ENCODE data around the gene PPM1H.

Gene PPM1H

DNA sequence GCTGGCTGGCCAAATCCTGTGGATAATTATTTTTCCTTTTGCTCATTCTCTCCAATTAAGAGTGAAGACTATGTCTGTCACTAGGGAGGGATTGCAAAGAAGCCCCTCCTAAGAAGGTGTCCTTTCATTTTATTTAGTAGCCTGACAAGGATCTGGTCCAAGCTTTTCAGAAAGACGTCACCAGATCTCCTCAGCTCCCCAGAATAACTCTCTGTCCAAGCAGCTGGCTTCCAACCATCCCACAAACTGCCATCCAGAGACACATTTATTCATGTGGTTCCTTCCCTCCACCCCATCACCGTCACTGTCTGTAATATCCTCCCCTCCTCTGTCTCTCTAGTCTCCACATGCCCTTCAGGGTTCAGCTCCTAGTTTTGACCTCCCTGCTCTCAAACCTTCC lies 69.9 kb downstream of the PPM1H start:
- no peak for DNase-seq (ENCODE audit: extremely low read depth, insufficient read length)
- Histone ChIP-seq H3K36me3 (ENCODE audit: control insufficient read depth, insufficient read depth, low read length) (no peaks in the 10 kb centered on the region), H3K27me3 (replicated peaks; ENCODE audit: control insufficient read depth, insufficient read depth, low read length) (no peaks in the 10 kb centered on the region; the same call in 1 of the 2 replicates), H3K4me3 (replicated peaks; ENCODE audit: low read depth, low read length) (no peak overlapping the region)
- TF ChIP-seq CTCF (IDR thresholded peaks at IDR 0.05; ENCODE audit: insufficient read depth, low read length, poor library complexity, severe bottlenecking), result no peak

GRCh38 chr12:62862259-62862881 lies 72.6 kb downstream of the PPM1H start:
- Histone ChIP-seq H3K27me3 (replicated peaks; ENCODE audit: control insufficient read depth, insufficient read depth, low read length) (no peaks in the 10 kb centered on the region), H3K36me3 (ENCODE audit: control insufficient read depth, insufficient read depth, low read length) (no peaks in the 10 kb centered on the region), H3K4me3 (replicated peaks; ENCODE audit: low read depth, low read length) (no peak overlapping the region)
- DNase-seq (ENCODE audit: extremely low read depth, insufficient read length), result no peak
- no peak for TF ChIP-seq CTCF (IDR thresholded peaks at IDR 0.05; ENCODE audit: insufficient read depth, low read length, poor library complexity, severe bottlenecking)

- DNase-seq (ENCODE audit: extremely low read depth, insufficient read length), result no peak
- TF ChIP-seq CTCF (IDR thresholded peaks at IDR 0.05; ENCODE audit: insufficient read depth, low read length, poor library complexity, severe bottlenecking), result no peak
- H3K27me3 ChIP-seq (replicated peaks; ENCODE audit: control insufficient read depth, insufficient read depth, low read length), result no peaks in the 10 kb centered on the region
- no peak overlapping the region for H3K4me3 ChIP-seq (replicated peaks; ENCODE audit: low read depth, low read length)
- no peaks in the 10 kb centered on the region for H3K36me3 ChIP-seq (ENCODE audit: control insufficient read depth, insufficient read depth, low read length)
Observed at GRCh38 chr12:62861586-62861985, 73.4 kb downstream of the PPM1H start.

DNA sequence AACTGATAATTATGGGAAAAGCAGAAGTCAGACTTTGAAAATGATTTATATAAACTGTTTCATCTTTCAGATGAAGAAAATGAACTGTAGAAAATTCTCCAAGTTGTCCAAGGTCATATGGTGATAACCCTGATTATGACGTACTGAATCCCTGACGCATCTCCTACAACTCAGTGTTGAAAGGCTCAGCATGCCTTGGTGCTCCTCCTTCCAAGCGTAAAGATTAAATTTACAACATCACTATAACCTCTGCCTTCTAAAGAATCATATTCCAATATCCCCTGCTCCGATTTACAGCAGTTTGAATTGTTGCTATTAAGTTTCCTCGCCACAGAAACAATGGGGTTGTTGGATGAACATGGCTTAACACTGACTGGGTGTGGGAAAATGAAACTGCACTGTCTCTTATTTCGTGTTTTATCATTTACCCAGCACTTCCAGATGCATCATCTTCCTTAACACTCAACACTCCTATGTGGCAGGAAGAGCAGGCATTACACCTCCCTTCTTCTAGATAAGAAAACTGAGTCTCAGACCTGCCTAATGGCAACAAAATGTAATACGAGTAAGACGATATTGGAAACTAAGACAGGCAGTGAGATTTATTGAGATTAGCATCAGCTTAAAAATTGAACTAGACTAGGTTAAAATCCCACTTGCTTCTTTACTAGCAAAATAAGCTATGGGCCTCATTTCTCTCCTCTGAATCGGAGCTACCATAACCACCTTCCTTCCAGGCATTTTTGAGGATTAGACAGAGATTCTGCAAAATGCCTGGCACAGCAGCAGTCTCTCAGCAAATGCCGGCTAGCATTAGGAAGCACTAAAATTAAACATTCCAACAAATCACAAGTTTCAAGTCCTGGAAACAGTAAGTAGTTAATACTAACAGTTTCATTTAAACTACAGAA lies 74.2 kb downstream of the PPM1H start:
- no peak overlapping the region for H3K4me3 ChIP-seq (replicated peaks; ENCODE audit: low read depth, low read length)
- H3K36me3 ChIP-seq (ENCODE audit: control insufficient read depth, insufficient read depth, low read length), result no peaks in the 10 kb centered on the region
- DNase-seq (ENCODE audit: extremely low read depth, insufficient read length), result no peak
- no peaks in the 10 kb centered on the region for H3K27me3 ChIP-seq (replicated peaks; ENCODE audit: control insufficient read depth, insufficient read depth, low read length)
- TF ChIP-seq CTCF (IDR thresholded peaks at IDR 0.05; ENCODE audit: insufficient read depth, low read length, poor library complexity, severe bottlenecking), result no peak

GRCh38 chr12:62860020-62860419 lies 74.9 kb downstream of the PPM1H start:
- no peak overlapping the region for H3K4me3 ChIP-seq (replicated peaks; ENCODE audit: low read depth, low read length)
- no peak for DNase-seq (ENCODE audit: extremely low read depth, insufficient read length)
- H3K27me3 ChIP-seq (replicated peaks; ENCODE audit: control insufficient read depth, insufficient read depth, low read length), result no peaks in the 10 kb centered on the region
- no peak for TF ChIP-seq CTCF (IDR thresholded peaks at IDR 0.05; ENCODE audit: insufficient read depth, low read length, poor library complexity, severe bottlenecking)
- no peaks in the 10 kb centered on the region for H3K36me3 ChIP-seq (ENCODE audit: control insufficient read depth, insufficient read depth, low read length)

Measured in GM06990 (cell line).